ENCODE data around the gene APEH. TPM values are rescaled to one million over a fixed set of nuclear protein-coding genes. Genes with fewer than 3 reads are reported as not detected.
A peak's percentile ranks its signal among the peaks of the same experiment; 100 is the strongest.

The APEH gene
- total RNA-seq, 1 experiment from 2014 or later = 215 TPM

DNA sequence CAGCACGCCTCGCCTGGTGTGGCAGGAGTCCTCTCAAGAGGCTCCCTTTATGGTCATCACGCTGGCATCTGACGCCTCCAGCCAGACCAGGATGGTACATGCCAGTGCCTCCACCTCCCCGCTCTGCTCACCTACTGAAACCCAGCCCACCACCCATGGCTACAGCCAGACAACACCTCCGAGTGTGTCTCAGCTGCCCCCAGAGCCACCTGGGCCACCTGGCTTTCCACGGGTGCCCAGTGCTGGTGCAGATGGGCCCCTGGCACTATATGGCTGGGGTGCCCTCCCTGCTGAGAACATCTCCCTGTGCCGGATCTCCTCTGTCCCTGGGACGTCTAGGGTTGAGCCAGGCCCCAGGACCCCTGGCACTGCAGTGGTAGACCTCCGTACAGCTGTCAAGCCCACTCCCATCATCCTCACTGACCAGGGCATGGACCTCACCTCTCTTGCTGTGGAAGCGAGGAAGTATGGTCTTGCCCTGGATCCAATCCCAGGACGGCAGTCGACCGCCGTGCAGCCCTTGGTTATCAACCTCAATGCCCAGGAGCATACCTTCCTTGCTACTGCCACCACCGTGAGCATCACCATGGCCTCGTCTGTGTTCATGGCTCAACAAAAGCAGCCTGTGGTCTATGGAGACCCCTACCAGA lies 19.9 kb upstream of the APEH start:
- H2AFZ ChIP-seq (ENCODE audit: low read length) = no peak overlapping the region
- no peak overlapping the region for H2BK15ac ChIP-seq (ENCODE audit: low read depth, low read length)
- H3K4me1 Mint-ChIP-seq = no peaks in the 10 kb centered on the region

More for the DNA sequence above, 19.9 kb upstream of the APEH start:
- Mint-ChIP-seq H3K27me3 (ENCODE audit: low read depth) (no peaks in the 10 kb centered on the region), H3K27ac (peak overlapping the region in 1 of 3 experiments; percentile 68; a peak in 1 of 7 replicates), H3K9me3 (no peaks in the 10 kb centered on the region), H3K36me3 (ENCODE audit: insufficient read depth in 1 of 3, low read depth in 3 of 3) (no peaks in the 10 kb centered on the region; a peak in 1 of 7 replicates), H3K4me3 (no peak overlapping the region)
- H2BK20ac ChIP-seq (ENCODE audit: low read depth, low read length, poor library complexity, severe bottlenecking) = no peak overlapping the region
- H4K20me1 ChIP-seq (ENCODE audit: control insufficient read depth, insufficient read depth, insufficient read length) = no peaks in the 10 kb centered on the region
- H3K9me3 ChIP-seq (ENCODE audit: control insufficient read depth, low read depth, low read length) = no peaks in the 10 kb centered on the region
- H3K79me2 ChIP-seq (ENCODE audit: insufficient read depth, low read length) = no peaks in the 10 kb centered on the region
- no peak overlapping the region for H3K4ac ChIP-seq (ENCODE audit: low read depth, low read length)
- H2BK12ac ChIP-seq (ENCODE audit: insufficient read length, low read depth, low read length) = no peak overlapping the region
- no CpG with 5 or more reads among the region's 17 CpGs for WGBS (ENCODE audit: extremely low coverage, insufficient read length, low lambda C conversion rate)
- no peak overlapping the region for H2AK5ac ChIP-seq (ENCODE audit: insufficient read length, low read length)
- H3K9ac ChIP-seq (ENCODE audit: extremely low read depth, insufficient read length, low read length) = no peak overlapping the region
- H3K18ac ChIP-seq (ENCODE audit: insufficient read length, low read depth, low read length) = no peak overlapping the region
- H4K91ac ChIP-seq (ENCODE audit: insufficient read length, low read depth, low read length) = no peak overlapping the region
- no peaks in the 10 kb centered on the region for H3K79me1 ChIP-seq (ENCODE audit: insufficient read depth, low read depth, low read length, poor library complexity, severe bottlenecking)
- H4K8ac ChIP-seq (replicated peaks; ENCODE audit: insufficient read length, low read depth, low read length) = no peak overlapping the region
- DNase-seq = no peak
- TF ChIP-seq, protein P1, sequence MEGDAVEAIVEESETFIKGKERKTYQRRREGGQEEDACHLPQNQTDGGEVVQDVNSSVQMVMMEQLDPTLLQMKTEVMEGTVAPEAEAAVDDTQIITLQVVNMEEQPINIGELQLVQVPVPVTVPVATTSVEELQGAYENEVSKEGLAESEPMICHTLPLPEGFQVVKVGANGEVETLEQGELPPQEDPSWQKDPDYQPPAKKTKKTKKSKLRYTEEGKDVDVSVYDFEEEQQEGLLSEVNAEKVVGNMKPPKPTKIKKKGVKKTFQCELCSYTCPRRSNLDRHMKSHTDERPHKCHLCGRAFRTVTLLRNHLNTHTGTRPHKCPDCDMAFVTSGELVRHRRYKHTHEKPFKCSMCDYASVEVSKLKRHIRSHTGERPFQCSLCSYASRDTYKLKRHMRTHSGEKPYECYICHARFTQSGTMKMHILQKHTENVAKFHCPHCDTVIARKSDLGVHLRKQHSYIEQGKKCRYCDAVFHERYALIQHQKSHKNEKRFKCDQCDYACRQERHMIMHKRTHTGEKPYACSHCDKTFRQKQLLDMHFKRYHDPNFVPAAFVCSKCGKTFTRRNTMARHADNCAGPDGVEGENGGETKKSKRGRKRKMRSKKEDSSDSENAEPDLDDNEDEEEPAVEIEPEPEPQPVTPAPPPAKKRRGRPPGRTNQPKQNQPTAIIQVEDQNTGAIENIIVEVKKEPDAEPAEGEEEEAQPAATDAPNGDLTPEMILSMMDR (conservative IDR thresholded peaks at IDR 0.05) = no peak
- no peak overlapping the region for H3K56ac ChIP-seq (ENCODE audit: insufficient read length, low read depth, low read length)
- no peaks in the 10 kb centered on the region for H3K23me2 ChIP-seq (ENCODE audit: insufficient read length, low read depth, low read length, poor library complexity, severe bottlenecking)
- no peak overlapping the region for H3T11ph ChIP-seq (ENCODE audit: low read length)
- H2BK120ac ChIP-seq (ENCODE audit: low read depth, low read length, poor library complexity, severe bottlenecking) = no peak overlapping the region
- no peak overlapping the region for H4K5ac ChIP-seq (ENCODE audit: insufficient read length, low read depth, low read length)
- no peak overlapping the region for H3K27ac ChIP-seq (ENCODE audit: insufficient read length, low read depth, low read length)
- no peak overlapping the region for H3K23ac ChIP-seq (ENCODE audit: insufficient read length, low read depth, low read length)
- no peak overlapping the region for H3K14ac ChIP-seq (ENCODE audit: insufficient read depth, low read length)
- no peaks in the 10 kb centered on the region for H3K27me3 ChIP-seq (ENCODE audit: insufficient read depth, low read length)
- no peak overlapping the region for H2BK5ac ChIP-seq (ENCODE audit: insufficient read length, low read length)
- H3K4me1 ChIP-seq (ENCODE audit: insufficient read depth, low read length) = no peaks in the 10 kb centered on the region
- no peak overlapping the region for H3K4me2 ChIP-seq (ENCODE audit: insufficient read depth, insufficient read length, low read length)
